Endothelial cell of umbilical vein (primary cell): ENCODE measurements around the gene TMEFF2. TPM values are rescaled to one million over a fixed set of nuclear protein-coding genes. Genes with fewer than 3 reads are reported as not detected.

Experiments used
- Bru-seq: library from RNA; stranded (reverse); fragments of 400-500 nt; gene quantifications from one replicate; lab custom pipeline; 2021; lab: Mats Ljungman, UMichigan
- BruChase-seq, 2 experiments: library from RNA; stranded (reverse); fragments of 400-500 nt; gene quantifications; one replicate each; lab custom pipeline; 2021; lab: Mats Ljungman, UMichigan
- BruUV-seq: library from RNA; stranded (reverse); fragments of 400-500 nt; replicated peaks from 2 replicates; lab custom pipeline; 2021; lab: Mats Ljungman, UMichigan
- CTCF ChIA-PET: fragments of 300-600, 350-600 bp; sonication (Branson Sonifier 250); formaldehyde crosslinking; loops from one replicate; lab custom pipeline; 2021; ENCODE audit warnings: antibody characterized with exemption, inconsistent platforms; lab: Charles Lee
- POLR2A ChIA-PET: fragments of 300-600, 350-600 bp; sonication (Branson Sonifier 250); formaldehyde crosslinking; loops from one replicate; lab custom pipeline; 2021; ENCODE audit warnings: antibody characterized with exemption, inconsistent platforms; lab: Charles Lee
- DNase-seq: peaks from one replicate; pipeline ENCODE4 v3.0.0-alpha.2; 2011; ENCODE audit warnings: low read depth, low spot score
- FAIRE-seq: peaks from 2 replicates; lab custom pipeline; 2011; peaks lifted over from hg19 to GRCh38; lab: Jason Lieb, UNC
- H2AFZ ChIP-seq: 2 replicates; pipeline ENCODE4 v1.6.0; 2012; ENCODE audit warnings: low read depth, low read length, control low read depth, inconsistent platforms
- H3K27ac ChIP-seq: 2 replicates; pipeline ENCODE4 v1.5.1; 2011; ENCODE audit warnings: low read depth, mild to moderate bottlenecking, control low read depth, low read length, moderate library complexity; ENCODE audit not compliant: insufficient read depth
- H3K27me3 ChIP-seq, 2 experiments: 2 replicates each; pipeline versions ENCODE4 v1.6.0 to v1.6.1; 2011; ENCODE audit warnings: low read length in 2 of 2, mixed read lengths in 1 of 2; ENCODE audit not compliant: control insufficient read depth in 2 of 2, insufficient read depth in 2 of 2
- H3K36me3 ChIP-seq, 2 experiments: 2 replicates in 1 of 2; 3 replicates in 1 of 2; pipeline ENCODE4 v1.5.1; 2011; ENCODE audit warnings: low read length in 2 of 2, mild to moderate bottlenecking in 1 of 2, moderate library complexity in 1 of 2; ENCODE audit not compliant: control insufficient read depth in 2 of 2, insufficient read depth in 2 of 2; ENCODE audit errors: extremely low read depth in 1 of 2
- H3K4me1 ChIP-seq: 3 replicates; pipeline ENCODE4 v1.5.1; 2011; ENCODE audit warnings: mild to moderate bottlenecking, low read length; ENCODE audit not compliant: control insufficient read depth, insufficient read depth; ENCODE audit errors: extremely low read depth
- H3K4me2 ChIP-seq: 2 replicates; pipeline ENCODE4 v1.6.1; 2011; ENCODE audit warnings: low read length, control low read depth, mixed read lengths; ENCODE audit not compliant: insufficient read depth
- H3K4me3 ChIP-seq, 3 experiments: fragments of 200-600 bp in 1 of 3; sonication (generic), shearing (Covaris generic) in 1 of 3; replicated peaks in 1 of 3; 2 replicates each; pipeline ENCODE4 v1.5.1; 2011 to 2016; ENCODE audit warnings: control low read depth in 3 of 3, low read length in 3 of 3, mild to moderate bottlenecking in 2 of 3, inconsistent platforms in 1 of 3, low read depth in 1 of 3, moderate library complexity in 1 of 3; ENCODE audit not compliant: insufficient read depth in 1 of 3
- H3K79me2 ChIP-seq: 2 replicates; pipeline ENCODE4 v1.6.0; 2012; ENCODE audit warnings: low read length, inconsistent platforms; ENCODE audit not compliant: control insufficient read depth, insufficient read depth
- H3K9ac ChIP-seq: replicated peaks from 2 replicates; pipeline ENCODE3; 2011; ENCODE audit warnings: low read length, control low read depth; ENCODE audit not compliant: insufficient read depth; ENCODE audit errors: extremely low read depth
- H3K9me1 ChIP-seq: replicated peaks from 3 replicates; pipeline ENCODE4 v1.6.0; 2011; ENCODE audit warnings: mild to moderate bottlenecking, low read length; ENCODE audit not compliant: control insufficient read depth, insufficient read depth; ENCODE audit errors: extremely low read depth
- H3K9me3 ChIP-seq: replicated peaks from 2 replicates; pipeline ENCODE4 v1.5.1; 2012; ENCODE audit warnings: low read length, inconsistent platforms; ENCODE audit not compliant: control insufficient read depth, insufficient read depth
- H4K20me1 ChIP-seq: replicated peaks from 2 replicates; pipeline ENCODE3; 2011; ENCODE audit warnings: mild to moderate bottlenecking, low read length; ENCODE audit not compliant: control insufficient read depth, insufficient read depth; ENCODE audit errors: extremely low read depth
- EZH2 ChIP-seq: IDR thresholded peaks from 2 replicates; pipeline ENCODE4 v1.6.1; 2012; ENCODE audit warnings: borderline replicate concordance, low read depth, mild to moderate bottlenecking, moderate library complexity, low read length, inconsistent platforms; ENCODE audit not compliant: severe bottlenecking
- FOS ChIP-seq: IDR thresholded peaks from 2 replicates; pipeline ENCODE4 v1.6.1; 2011; ENCODE audit warnings: mild to moderate bottlenecking, low read length, moderate library complexity, borderline replicate concordance; ENCODE audit not compliant: insufficient read depth
- GATA2 ChIP-seq: IDR thresholded peaks from 2 replicates; pipeline ENCODE4 v1.7.0; 2011; ENCODE audit warnings: low read depth, mild to moderate bottlenecking, moderate library complexity, mixed read lengths, low read length; ENCODE audit not compliant: insufficient read length, insufficient read depth
- JUN ChIP-seq: IDR thresholded peaks from 2 replicates; pipeline ENCODE4 v1.6.1; 2011; ENCODE audit warnings: borderline replicate concordance, low read depth; ENCODE audit not compliant: insufficient read length, insufficient read depth
- MYC ChIP-seq: IDR thresholded peaks from one replicate; pipeline ENCODE4 v1.6.1; 2011; ENCODE audit warnings: mild to moderate bottlenecking, low read depth, low read length
- POLR2A ChIP-seq: IDR thresholded peaks from 2 replicates; pipeline ENCODE4 v1.6.1; 2012; ENCODE audit warnings: low read depth, mild to moderate bottlenecking, control low read depth, low read length
- POLR2AphosphoS5 ChIP-seq: IDR thresholded peaks from 2 replicates; pipeline ENCODE4 v1.6.1; 2012; ENCODE audit warnings: low read depth, mild to moderate bottlenecking, control low read depth, low read length, moderate library complexity; ENCODE audit not compliant: insufficient read depth
- dilution Hi-C: fragments of 300-500 bp; cut with MboI; formaldehyde crosslinking; loops from one replicate; pipeline ENCODE4 v1.15.0; 2019; ENCODE audit warnings: low sequenced_read_pairs; ENCODE audit not compliant: extremely low pct_ligation_motif_present
- intact Hi-C: fragments of 100-400 bp; cut with micrococcal nuclease; formaldehyde crosslinking; loops from one replicate; pipeline ENCODE4 v1.10.0; 2022
- long read RNA-seq: library from polyadenylated mRNA; stranded (forward); transcript quantifications from one replicate; pipeline ENCODE4 v2.0.0, GENCODE V29; 2021
- polyA minus RNA-seq, 3 experiments: library from RNA; depleted of rRNA, polyadenylated mRNA; stranded (reverse); fragments of >200 nt; gene quantifications; 1 replicate in 1 of 3; 2 replicates in 2 of 3; pipeline ENCODE4 v1.2.3, GENCODE V29; 2011
- polyA plus RNA-seq, 4 experiments: library from polyadenylated mRNA; depleted of rRNA in 3 of 4; stranded (reverse) in 3 of 4; unstranded in 1 of 4; fragments of >200 nt; gene quantifications; 2 replicates each; pipeline versions ENCODE4 v1.2.1 to v1.2.3, GENCODE V29; 2011 to 2012; ENCODE audit warnings: missing spikeins in 1 of 4
- total RNA-seq: library from RNA; stranded (reverse); gene quantifications from 2 replicates; pipeline ENCODE4 v1.2.3, GENCODE V29; 2021
- TF ChIP-seq, protein P1 (sequence below): IDR thresholded peaks from 2 replicates; pipeline ENCODE4 v1.6.1; 2011; ENCODE audit not compliant: insufficient read depth, insufficient read length
- TF ChIP-seq, protein P2 (sequence below), 2 donors: IDR thresholded peaks; 1 replicate in 1 of 2; 2 replicates in 1 of 2; pipeline ENCODE4 v1.5.1; 2011; ENCODE audit warnings: low read length in 2 of 2, mild to moderate bottlenecking in 2 of 2, moderate library complexity in 2 of 2, control low read depth in 1 of 2, inconsistent platforms in 1 of 2, low read depth in 1 of 2; ENCODE audit not compliant: insufficient read depth in 1 of 2; ENCODE audit errors: extremely low read depth in 1 of 2

The TMEFF2 gene, protein sequence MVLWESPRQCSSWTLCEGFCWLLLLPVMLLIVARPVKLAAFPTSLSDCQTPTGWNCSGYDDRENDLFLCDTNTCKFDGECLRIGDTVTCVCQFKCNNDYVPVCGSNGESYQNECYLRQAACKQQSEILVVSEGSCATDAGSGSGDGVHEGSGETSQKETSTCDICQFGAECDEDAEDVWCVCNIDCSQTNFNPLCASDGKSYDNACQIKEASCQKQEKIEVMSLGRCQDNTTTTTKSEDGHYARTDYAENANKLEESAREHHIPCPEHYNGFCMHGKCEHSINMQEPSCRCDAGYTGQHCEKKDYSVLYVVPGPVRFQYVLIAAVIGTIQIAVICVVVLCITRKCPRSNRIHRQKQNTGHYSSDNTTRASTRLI
- total RNA-seq (0.12 and 0.20 TPM in 2 replicates), polyA plus RNA-seq (0.18 and 0.25 TPM in 2 replicates), polyA minus RNA-seq (0.25 and 1.2 TPM in 2 replicates), Bru-seq, nascent RNA (percentile 15 among the genes with signal in this experiment), BruChase-seq, experiment 1, labeled RNA remaining after a 6-hour chase (percentile 2 among the genes with signal in this experiment), BruChase-seq, experiment 2, labeled RNA remaining after a 2-hour chase (percentile 3 among the genes with signal in this experiment)
- polyA plus RNA-seq (2011; cell fraction: cytosol; rRNA removed) = 0.37 and 0.41 TPM in 2 replicates
- 0.22 and 0.37 TPM in 2 replicates for polyA plus RNA-seq (2011; cell fraction: nucleus; rRNA removed)
- polyA plus RNA-seq (2012) = 0.33 and 0.45 TPM in 2 replicates
- not detected for polyA minus RNA-seq (2011; cell fraction: cytosol; rRNA and poly(A)+ RNA removed)
- 1.2 and 1.7 TPM in 2 replicates for polyA minus RNA-seq (2011; cell fraction: nucleus; rRNA and poly(A)+ RNA removed)
- long read RNA-seq, partial matches to known transcripts = 0 of 5 reads
- long read RNA-seq, other reads (novel, unspliced or antisense) = 4 of 5 reads

GRCh38 chr2:192194866-192195547 lies at the start of gene TMEFF2:
TMEFF2 (minus strand) TSS chr2:192194933; CDS start chr2:192194524, 409 bp downstream.
- Histone ChIP-seq H3K4me1 (peaks cover 27% of the 10 kb centered on the region), H3K27ac (no peak within 1 kb of the TSS), H3K4me3 (peak within 1 kb of the TSS; percentile 38 to 75 (median 43)), H4K20me1 (no peaks in the 10 kb centered on the region), H3K9ac (peak within 1 kb of the TSS; percentile 3), H3K9me1 (no peaks in the 10 kb centered on the region), H3K79me2 (no peaks in the 10 kb centered on the region), H3K27me3 (peaks cover 48 to 89% of the 10 kb centered on the region in 2 experiments), H3K9me3 (no peaks in the 10 kb centered on the region), H2AFZ (peak within 1 kb of the TSS; percentile 97), H3K36me3 (no peaks in the 10 kb centered on the region), H3K4me2 (peak within 1 kb of the TSS; percentile 93)
- DNase-seq = peak; percentile 61
- BruUV-seq = no TSS peak
- ChIA-PET POLR2A (interaction anchor here (1.0 kb wide), 1 partner anchor 517 kb away, joined by 3 read pairs; the partner anchor contains the start of gene NABP1), CTCF (interaction anchor here (0.7 to 6.2 kb wide), 13 partner anchors 10 to 1389 kb away, joined by 3 to 34 read pairs (median 4); partner anchors contain the start of gene CAVIN2)
- dilution Hi-C loops (no loop called here), intact Hi-C loops (loop anchor here (1.0 to 10.0 kb wide), 5 partner anchors 72 to 640 kb away; partner anchors contain the start of gene CAVIN2)
- peak; percentile 47 for FAIRE-seq
- TF ChIP-seq GATA2 (no peak), POLR2AphosphoS5 (no peak), POLR2A (no peak), FOS (no peak), JUN (no peak), EZH2 (peak; percentile 44), MYC (no peak)
- TF ChIP-seq, protein P1, sequence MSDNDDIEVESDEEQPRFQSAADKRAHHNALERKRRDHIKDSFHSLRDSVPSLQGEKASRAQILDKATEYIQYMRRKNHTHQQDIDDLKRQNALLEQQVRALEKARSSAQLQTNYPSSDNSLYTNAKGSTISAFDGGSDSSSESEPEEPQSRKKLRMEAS = peak; percentile 59
- TF ChIP-seq, protein P2, sequence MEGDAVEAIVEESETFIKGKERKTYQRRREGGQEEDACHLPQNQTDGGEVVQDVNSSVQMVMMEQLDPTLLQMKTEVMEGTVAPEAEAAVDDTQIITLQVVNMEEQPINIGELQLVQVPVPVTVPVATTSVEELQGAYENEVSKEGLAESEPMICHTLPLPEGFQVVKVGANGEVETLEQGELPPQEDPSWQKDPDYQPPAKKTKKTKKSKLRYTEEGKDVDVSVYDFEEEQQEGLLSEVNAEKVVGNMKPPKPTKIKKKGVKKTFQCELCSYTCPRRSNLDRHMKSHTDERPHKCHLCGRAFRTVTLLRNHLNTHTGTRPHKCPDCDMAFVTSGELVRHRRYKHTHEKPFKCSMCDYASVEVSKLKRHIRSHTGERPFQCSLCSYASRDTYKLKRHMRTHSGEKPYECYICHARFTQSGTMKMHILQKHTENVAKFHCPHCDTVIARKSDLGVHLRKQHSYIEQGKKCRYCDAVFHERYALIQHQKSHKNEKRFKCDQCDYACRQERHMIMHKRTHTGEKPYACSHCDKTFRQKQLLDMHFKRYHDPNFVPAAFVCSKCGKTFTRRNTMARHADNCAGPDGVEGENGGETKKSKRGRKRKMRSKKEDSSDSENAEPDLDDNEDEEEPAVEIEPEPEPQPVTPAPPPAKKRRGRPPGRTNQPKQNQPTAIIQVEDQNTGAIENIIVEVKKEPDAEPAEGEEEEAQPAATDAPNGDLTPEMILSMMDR (IDR thresholded peaks at IDR 0.05; ENCODE audit: extremely low read depth in 1 of 2, insufficient read depth in 1 of 2, low read depth in 1 of 2, low read length in 2 of 2) = peak; percentile 24 to 32
